ENCODE measurements around the gene PGC.

DNA sequence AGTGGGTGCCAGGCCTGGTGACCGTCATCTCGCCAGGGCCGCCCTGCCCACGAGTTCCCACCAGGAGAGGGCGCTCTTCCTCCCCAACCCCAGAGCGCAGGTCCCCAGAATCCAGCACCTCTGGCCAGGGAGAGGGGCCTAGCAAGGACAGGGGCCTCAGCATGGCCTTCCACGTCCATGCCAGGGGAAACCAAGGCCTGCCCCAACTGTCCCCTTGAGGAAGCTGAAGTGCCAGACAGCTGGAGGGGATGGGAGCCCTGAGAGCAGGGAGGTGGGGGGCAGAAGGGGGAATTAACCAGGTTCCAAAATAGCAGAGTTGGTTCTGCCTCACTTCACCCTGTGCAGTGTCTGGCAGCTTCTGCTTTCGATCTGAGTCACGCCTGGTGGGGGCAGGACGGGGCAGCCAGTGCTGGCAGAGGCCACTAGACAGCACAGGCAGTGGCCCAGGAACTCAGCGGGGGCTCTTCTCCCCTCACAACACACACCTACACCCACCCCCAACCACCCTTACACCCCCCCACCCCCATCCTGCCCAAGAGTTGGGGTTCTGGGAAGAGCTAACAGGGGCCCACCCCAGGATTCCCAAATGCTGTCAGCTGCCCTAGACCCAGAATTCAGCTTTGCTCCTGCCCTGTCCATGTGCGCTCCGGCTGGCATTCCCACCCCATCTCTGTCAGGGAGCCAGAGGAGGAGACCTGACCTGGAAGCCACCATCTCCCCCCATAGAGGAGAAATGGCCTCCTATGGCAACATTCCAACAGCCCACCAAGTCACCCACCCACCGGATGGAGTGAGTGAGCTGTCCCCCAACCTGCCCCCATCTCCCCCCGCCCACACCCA lies 41.0 kb downstream of the PGC start:
- TF ChIP-seq POLR2A (IDR thresholded peaks at IDR 0.05): no peak
- TF ChIP-seq, protein P1, sequence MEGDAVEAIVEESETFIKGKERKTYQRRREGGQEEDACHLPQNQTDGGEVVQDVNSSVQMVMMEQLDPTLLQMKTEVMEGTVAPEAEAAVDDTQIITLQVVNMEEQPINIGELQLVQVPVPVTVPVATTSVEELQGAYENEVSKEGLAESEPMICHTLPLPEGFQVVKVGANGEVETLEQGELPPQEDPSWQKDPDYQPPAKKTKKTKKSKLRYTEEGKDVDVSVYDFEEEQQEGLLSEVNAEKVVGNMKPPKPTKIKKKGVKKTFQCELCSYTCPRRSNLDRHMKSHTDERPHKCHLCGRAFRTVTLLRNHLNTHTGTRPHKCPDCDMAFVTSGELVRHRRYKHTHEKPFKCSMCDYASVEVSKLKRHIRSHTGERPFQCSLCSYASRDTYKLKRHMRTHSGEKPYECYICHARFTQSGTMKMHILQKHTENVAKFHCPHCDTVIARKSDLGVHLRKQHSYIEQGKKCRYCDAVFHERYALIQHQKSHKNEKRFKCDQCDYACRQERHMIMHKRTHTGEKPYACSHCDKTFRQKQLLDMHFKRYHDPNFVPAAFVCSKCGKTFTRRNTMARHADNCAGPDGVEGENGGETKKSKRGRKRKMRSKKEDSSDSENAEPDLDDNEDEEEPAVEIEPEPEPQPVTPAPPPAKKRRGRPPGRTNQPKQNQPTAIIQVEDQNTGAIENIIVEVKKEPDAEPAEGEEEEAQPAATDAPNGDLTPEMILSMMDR (IDR thresholded peaks at IDR 0.05): peak; percentile 63 to 73 (median 68)

Measured in Peyer's patch (tissue), 4 donors.